Epithelial cell of prostate (primary cell): ENCODE data around the gene IGSF10.
"Not testable (repeated sequence)": the region's sequence is repeated elsewhere in the genome, so short reads cannot be mapped to it uniquely, and the experiment has no call there.

ENCODE experiments used
- DNase-seq: peaks from one replicate; pipeline ENCODE4 v3.0.0-alpha.2; 2011; ENCODE audit warnings: low read depth, low spot score
- H3K27ac ChIP-seq: fragments of 450-650 bp; 2 replicates; pipeline ENCODE4 v1.5.1; 2017; ENCODE audit warnings: mild to moderate bottlenecking

IGSF10 gene

GRCh38 chr3:151460774-151461450 lies at the start of gene IGSF10:
Gene IGSF10, minus strand, starts transcription at chr3:151461061. Its CDS starts 2,352 bp downstream, at chr3:151458709.
- no peak for DNase-seq
- H3K27ac ChIP-seq = no peak within 1 kb of the TSS

- not testable (repeated sequence) for H3K27ac ChIP-seq, DNase-seq
Observed at GRCh38 chr3:151509468-151510135, 48.7 kb upstream of the IGSF10 start.

GRCh38 chr3:151504606-151505005 lies 43.7 kb upstream of the IGSF10 start:
- no peak for DNase-seq
- H3K27ac ChIP-seq = no peak overlapping the region

GRCh38 chr3:151503074-151503473 lies 42.2 kb upstream of the IGSF10 start:
- no peak overlapping the region for H3K27ac ChIP-seq
- DNase-seq = no peak

GRCh38 chr3:151501923-151502632 lies 41.2 kb upstream of the IGSF10 start:
- H3K27ac ChIP-seq = no peak overlapping the region
- no peak for DNase-seq

GRCh38 chr3:151501171-151501922 lies 40.5 kb upstream of the IGSF10 start:
- DNase-seq = no peak

GRCh38 chr3:151499168-151499567 lies 38.3 kb upstream of the IGSF10 start:
- H3K27ac ChIP-seq = no peak overlapping the region
- no peak for DNase-seq

More at GRCh38 chr3:151501171-151501922, 40.5 kb upstream of the IGSF10 start:
- no peak overlapping the region for H3K27ac ChIP-seq

GRCh38 chr3:151491525-151491924 lies 30.7 kb upstream of the IGSF10 start:
- DNase-seq = no peak

GRCh38 chr3:151487833-151488232 lies 27.0 kb upstream of the IGSF10 start:
- not testable (repeated sequence) for DNase-seq, H3K27ac ChIP-seq

More at GRCh38 chr3:151491525-151491924, 30.7 kb upstream of the IGSF10 start:
- H3K27ac ChIP-seq = no peak overlapping the region

GRCh38 chr3:151483961-151484520 lies 23.2 kb upstream of the IGSF10 start:
- no peak overlapping the region for H3K27ac ChIP-seq
- DNase-seq = no peak

- DNase-seq = no peak
- H3K27ac ChIP-seq = no peak overlapping the region
Observed at GRCh38 chr3:151483488-151483887, 22.6 kb upstream of the IGSF10 start.

- no peak overlapping the region for H3K27ac ChIP-seq
- DNase-seq = no peak
Observed at GRCh38 chr3:151480492-151480891, 19.6 kb upstream of the IGSF10 start.

GRCh38 chr3:151479452-151479851 lies 18.6 kb upstream of the IGSF10 start:
- H3K27ac ChIP-seq = no peak overlapping the region
- no peak for DNase-seq

- DNase-seq = no peak
- no peak overlapping the region for H3K27ac ChIP-seq
Observed at GRCh38 chr3:151478335-151478697, 17.5 kb upstream of the IGSF10 start.

GRCh38 chr3:151477591-151478334 lies 16.9 kb upstream of the IGSF10 start:
- DNase-seq = no peak
- H3K27ac ChIP-seq = no peak overlapping the region

- no peak for DNase-seq
- no peak overlapping the region for H3K27ac ChIP-seq
Observed at GRCh38 chr3:151476344-151477018, 15.6 kb upstream of the IGSF10 start.

GRCh38 chr3:151468284-151468917 lies 7.5 kb upstream of the IGSF10 start:
- no peak overlapping the region for H3K27ac ChIP-seq
- no peak for DNase-seq

- no peak for DNase-seq
- H3K27ac ChIP-seq = no peak overlapping the region
Observed at GRCh38 chr3:151467069-151467468, 6.2 kb upstream of the IGSF10 start.

GRCh38 chr3:151462991-151463390 lies 2.1 kb upstream of the IGSF10 start:
- DNase-seq = no peak
- H3K27ac ChIP-seq = no peak overlapping the region
